ENCODE measurements around the gene TSPEAR.

Gene TSPEAR

DNA sequence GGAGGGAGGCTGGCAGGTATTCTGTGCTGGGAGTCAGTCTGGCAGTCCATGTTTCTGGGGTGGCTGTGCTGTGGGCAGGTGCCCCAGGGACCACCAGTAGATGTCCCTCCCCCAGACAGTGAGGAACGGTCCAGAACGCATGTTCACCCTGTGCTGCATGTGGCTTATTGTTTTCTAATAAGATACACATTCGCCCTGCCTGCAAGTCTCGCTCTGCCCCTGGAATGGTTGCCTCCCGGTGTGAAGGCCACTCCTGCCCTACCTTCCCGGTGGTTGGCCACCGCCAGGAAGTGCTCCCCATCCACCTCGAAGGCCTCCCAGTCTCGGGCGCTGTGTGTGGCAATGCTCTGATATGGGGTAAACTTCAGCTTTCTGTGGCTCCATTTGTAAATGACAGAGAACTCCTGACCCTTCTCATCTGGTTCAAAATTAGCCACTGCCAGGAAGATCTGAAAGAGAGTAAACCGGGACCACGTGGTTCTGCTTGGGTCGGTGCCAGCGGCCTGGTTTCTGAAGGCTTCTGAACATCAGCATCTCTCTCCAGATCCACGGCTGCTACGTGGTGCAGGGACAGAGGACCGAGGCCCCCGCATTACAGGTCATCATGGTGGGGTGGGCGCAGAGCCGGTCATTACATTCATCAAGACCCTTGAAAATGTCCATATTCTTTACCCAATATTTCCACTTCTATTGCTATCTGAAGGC is 185.8 kb downstream of the TSPEAR start:
- H3K4me3 ChIP-seq (ENCODE audit: low read depth, low read length), result no peak overlapping the region
- H3K36me3 ChIP-seq (ENCODE audit: control insufficient read depth, insufficient read depth, low read length), result no peaks in the 10 kb centered on the region
- H3K9ac ChIP-seq (ENCODE audit: low read length), result no peak overlapping the region
- H3K27me3 ChIP-seq (ENCODE audit: control insufficient read depth, insufficient read depth, low read length), result no peaks in the 10 kb centered on the region
- peaks cover 16% of the 10 kb centered on the region for H3K9me3 ChIP-seq (ENCODE audit: control insufficient read depth, insufficient read depth, low read depth, low read length)
- no peak overlapping the region for H3K27ac ChIP-seq (ENCODE audit: low read depth, low read length)
- no peaks in the 10 kb centered on the region for H3K4me1 ChIP-seq (ENCODE audit: control insufficient read depth, insufficient read depth, low read length)

DNA sequence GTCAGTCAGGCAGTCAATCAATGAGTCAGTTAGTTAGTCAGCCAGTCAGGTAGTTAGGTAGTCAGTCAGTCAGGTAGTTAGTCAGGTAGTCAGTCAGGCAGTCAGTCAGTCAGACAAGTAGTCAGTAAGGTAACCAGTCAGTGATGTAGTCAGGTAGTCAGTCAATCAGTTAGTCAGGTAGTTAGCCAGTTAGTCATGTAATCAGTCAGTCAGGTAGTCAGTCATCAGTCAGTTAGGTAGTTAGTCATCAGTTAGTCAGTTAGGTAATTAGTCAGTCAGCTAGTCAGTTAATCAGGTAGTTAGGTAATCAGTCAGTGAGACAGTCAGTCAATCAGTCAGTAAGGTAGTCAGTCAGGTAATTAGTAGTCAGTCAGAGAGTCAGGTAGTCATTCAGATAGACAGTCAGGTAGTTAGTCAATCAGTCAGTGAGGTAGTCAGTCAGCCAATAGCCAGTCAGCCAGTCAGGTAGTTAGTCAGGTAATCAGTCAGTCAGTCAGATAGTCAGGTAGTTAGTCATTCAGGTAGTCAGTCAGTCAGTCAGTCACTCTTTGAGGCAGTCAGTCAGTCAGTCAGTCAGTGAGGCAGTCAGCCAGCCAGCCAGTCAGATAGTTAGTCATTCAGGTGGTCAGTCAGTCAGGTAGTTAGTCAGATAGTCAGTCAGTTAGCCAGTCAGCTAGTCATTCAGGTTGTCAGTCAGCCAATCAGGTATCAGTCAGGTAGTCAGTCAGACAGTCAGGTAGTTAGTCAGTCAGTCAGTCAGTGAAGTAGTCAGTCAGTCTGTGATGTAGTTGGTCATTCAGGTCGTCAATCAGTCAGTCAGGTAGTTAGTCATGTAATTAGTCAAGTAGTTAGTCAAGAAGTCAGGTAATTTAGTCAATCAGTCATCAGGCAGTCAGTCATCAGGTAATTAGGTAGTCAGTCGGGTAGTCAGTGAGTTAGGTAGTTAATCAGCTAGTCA is 186.7 kb downstream of the TSPEAR start:
- Histone ChIP-seq H3K4me1 (ENCODE audit: control insufficient read depth, insufficient read depth, low read length) (no peaks in the 10 kb centered on the region), H3K9ac (ENCODE audit: low read length) (no peak overlapping the region), H3K36me3 (ENCODE audit: control insufficient read depth, insufficient read depth, low read length) (no peaks in the 10 kb centered on the region), H3K27ac (ENCODE audit: low read depth, low read length) (no peak overlapping the region), H3K9me3 (ENCODE audit: control insufficient read depth, insufficient read depth, low read depth, low read length) (peaks cover 16% of the 10 kb centered on the region), H3K4me3 (ENCODE audit: low read depth, low read length) (no peak overlapping the region), H3K27me3 (ENCODE audit: control insufficient read depth, insufficient read depth, low read length) (no peaks in the 10 kb centered on the region)

DNA sequence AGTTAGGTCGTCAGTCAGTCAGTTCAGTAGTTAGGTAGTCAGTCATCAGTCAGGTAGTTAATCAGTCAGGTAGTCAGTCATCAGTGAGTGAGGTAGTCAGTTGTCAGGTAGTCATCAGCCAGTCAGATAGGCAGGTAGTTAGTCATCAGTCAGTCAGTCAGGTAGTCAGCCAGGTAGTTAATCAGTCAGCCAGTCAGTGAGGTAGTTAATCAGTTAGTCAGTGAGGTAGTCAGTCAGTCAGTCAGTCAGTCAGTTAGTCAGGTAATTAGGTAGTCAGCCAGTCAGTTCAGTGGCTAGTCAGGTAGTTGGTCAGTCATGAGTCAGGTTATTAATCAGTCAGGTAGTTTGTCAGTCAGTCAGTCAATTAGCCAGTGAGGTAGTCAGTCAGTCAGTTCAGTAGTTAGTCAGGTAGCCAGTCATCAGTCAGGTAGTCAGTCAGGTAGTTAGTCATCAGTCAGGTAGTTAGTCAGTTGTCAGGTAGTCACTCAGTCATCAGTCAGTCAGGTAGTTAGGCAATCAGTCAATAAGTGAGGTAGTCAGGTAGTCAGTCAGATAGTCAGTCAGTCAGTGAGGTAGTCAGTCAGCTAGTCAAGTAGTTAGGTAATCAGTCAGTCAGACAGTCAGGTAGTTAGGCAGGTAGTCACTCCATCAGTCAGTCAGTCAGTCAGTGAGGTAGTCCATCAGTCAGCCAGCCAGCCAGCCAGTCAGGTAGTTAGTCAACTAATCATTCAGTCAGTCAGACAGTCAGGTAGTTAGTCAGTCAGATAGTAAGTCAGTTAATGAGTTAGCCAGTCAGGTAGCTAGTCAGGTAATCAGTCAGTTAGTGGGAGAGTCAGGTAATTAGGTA is 187.6 kb downstream of the TSPEAR start:
- H3K27ac ChIP-seq (ENCODE audit: low read depth, low read length), result no peak overlapping the region
- no peaks in the 10 kb centered on the region for H3K27me3 ChIP-seq (ENCODE audit: control insufficient read depth, insufficient read depth, low read length)
- no peak overlapping the region for H3K4me3 ChIP-seq (ENCODE audit: low read depth, low read length)
- no peaks in the 10 kb centered on the region for H3K36me3 ChIP-seq (ENCODE audit: control insufficient read depth, insufficient read depth, low read length)
- peaks cover 16% of the 10 kb centered on the region for H3K9me3 ChIP-seq (ENCODE audit: control insufficient read depth, insufficient read depth, low read depth, low read length)
- no peak overlapping the region for H3K9ac ChIP-seq (ENCODE audit: low read length)
- no peaks in the 10 kb centered on the region for H3K4me1 ChIP-seq (ENCODE audit: control insufficient read depth, insufficient read depth, low read length)

DNA sequence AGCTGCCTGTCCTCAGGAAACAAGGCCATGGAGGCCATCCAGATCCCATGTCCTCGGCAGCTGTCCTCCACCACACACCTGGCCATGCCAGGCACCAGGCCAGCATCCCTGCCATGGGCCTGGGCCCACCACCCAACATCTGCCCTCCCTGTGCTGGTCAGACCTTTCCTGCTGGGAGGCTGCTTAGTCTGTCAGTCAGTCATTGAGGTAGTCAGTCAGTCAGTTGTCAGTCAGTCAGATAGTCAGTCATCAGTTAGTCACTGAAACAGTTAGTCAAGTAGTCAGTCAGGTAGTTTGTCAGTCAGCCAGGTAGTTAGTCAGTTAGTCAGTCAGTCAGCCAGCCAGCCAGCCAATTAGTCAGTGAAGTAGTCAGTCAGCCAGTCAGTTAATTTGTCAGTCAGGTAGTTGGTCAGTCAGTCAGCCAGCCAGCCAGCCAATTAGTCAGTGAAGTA is 188.6 kb downstream of the TSPEAR start:
- no peak overlapping the region for H3K9ac ChIP-seq (ENCODE audit: low read length)
- peaks cover 16% of the 10 kb centered on the region for H3K9me3 ChIP-seq (ENCODE audit: control insufficient read depth, insufficient read depth, low read depth, low read length)
- no peaks in the 10 kb centered on the region for H3K36me3 ChIP-seq (ENCODE audit: control insufficient read depth, insufficient read depth, low read length)
- no peak overlapping the region for H3K27ac ChIP-seq (ENCODE audit: low read depth, low read length)
- H3K4me3 ChIP-seq (ENCODE audit: low read depth, low read length), result no peak overlapping the region
- no peaks in the 10 kb centered on the region for H3K27me3 ChIP-seq (ENCODE audit: control insufficient read depth, insufficient read depth, low read length)
- H3K4me1 ChIP-seq (ENCODE audit: control insufficient read depth, insufficient read depth, low read length), result no peaks in the 10 kb centered on the region

DNA sequence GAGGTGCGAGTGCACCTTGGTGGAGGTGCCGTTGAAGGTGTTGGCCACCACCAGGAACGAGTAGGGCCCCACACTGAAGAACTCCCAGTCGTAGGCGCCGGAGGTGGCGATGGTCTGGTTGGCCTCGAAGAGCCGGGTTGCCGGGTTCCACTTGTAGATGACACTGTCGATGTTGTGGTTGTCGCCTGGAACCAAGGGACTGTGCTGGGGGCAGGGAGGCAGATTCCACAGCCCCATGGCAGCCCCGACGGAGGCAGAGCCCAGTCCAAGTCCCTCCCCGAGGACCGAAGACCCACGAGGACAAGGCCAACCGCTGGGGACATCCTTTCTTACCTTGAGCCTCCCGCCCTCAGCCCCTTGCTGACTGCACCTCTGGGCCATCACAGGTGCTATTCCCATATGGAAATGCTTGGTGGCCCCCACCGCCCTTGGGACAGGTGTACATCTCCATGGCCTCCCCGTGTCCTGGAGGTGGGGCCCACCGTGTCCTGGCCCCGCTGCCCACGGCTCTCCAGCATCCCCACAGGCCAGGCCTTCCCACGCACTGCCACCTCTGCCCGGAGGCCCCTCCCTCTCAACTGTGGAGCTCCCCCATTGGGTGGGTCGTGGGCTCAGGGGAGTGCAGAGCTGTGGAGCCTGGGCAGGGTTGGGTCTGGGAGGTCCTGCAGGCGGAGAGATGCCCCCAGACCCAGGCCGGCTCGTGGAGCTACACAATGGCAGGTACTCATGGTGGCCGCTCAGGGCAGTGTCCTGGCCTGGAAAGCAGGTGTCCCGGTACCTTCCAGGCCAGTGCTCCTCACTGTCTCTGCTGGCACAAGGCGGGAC is 189.2 kb downstream of the TSPEAR start:
- Histone ChIP-seq H3K36me3 (ENCODE audit: control insufficient read depth, insufficient read depth, low read length) (no peaks in the 10 kb centered on the region), H3K4me3 (ENCODE audit: low read depth, low read length) (no peak overlapping the region), H3K9ac (ENCODE audit: low read length) (no peak overlapping the region), H3K4me1 (ENCODE audit: control insufficient read depth, insufficient read depth, low read length) (no peaks in the 10 kb centered on the region), H3K9me3 (ENCODE audit: control insufficient read depth, insufficient read depth, low read depth, low read length) (peaks cover 16% of the 10 kb centered on the region), H3K27me3 (ENCODE audit: control insufficient read depth, insufficient read depth, low read length) (no peaks in the 10 kb centered on the region), H3K27ac (ENCODE audit: low read depth, low read length) (no peak overlapping the region)

DNA sequence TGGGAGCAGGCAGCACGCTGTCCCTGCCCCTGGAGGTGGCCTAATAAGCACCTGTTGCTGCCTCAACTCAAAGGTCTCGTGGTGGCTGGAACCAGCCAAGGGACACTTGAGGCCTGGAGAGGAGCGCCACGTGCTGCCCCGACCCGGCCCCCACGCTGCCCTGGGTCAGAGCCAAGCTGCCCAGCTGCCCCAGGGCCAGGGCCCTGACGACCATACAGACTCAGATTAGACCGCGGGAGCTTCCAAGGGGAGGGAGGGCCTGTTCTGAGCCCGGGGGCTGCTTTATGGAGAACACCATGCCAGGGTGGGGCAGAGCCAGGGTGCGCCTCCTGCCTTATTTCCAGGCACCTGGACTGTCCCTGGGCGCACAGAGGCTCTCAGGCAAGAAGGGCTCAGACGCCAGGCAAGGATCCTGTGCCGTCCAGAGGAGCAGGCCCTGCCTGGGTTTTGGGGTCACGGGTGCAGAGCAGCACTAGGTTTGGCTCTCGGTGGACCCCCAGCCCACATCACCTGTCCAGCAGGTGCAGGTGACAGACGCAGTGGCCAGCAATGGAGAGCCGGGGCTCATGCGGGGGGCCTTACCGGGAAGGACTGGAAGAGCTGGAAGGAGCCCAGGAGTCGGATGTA is 190.0 kb downstream of the TSPEAR start:
- Histone ChIP-seq H3K27me3 (ENCODE audit: control insufficient read depth, insufficient read depth, low read length) (no peaks in the 10 kb centered on the region), H3K9me3 (ENCODE audit: control insufficient read depth, insufficient read depth, low read depth, low read length) (peaks cover 16% of the 10 kb centered on the region), H3K36me3 (ENCODE audit: control insufficient read depth, insufficient read depth, low read length) (no peaks in the 10 kb centered on the region), H3K27ac (ENCODE audit: low read depth, low read length) (no peak overlapping the region), H3K4me1 (ENCODE audit: control insufficient read depth, insufficient read depth, low read length) (no peaks in the 10 kb centered on the region), H3K9ac (ENCODE audit: low read length) (no peak overlapping the region), H3K4me3 (ENCODE audit: low read depth, low read length) (no peak overlapping the region)

DNA sequence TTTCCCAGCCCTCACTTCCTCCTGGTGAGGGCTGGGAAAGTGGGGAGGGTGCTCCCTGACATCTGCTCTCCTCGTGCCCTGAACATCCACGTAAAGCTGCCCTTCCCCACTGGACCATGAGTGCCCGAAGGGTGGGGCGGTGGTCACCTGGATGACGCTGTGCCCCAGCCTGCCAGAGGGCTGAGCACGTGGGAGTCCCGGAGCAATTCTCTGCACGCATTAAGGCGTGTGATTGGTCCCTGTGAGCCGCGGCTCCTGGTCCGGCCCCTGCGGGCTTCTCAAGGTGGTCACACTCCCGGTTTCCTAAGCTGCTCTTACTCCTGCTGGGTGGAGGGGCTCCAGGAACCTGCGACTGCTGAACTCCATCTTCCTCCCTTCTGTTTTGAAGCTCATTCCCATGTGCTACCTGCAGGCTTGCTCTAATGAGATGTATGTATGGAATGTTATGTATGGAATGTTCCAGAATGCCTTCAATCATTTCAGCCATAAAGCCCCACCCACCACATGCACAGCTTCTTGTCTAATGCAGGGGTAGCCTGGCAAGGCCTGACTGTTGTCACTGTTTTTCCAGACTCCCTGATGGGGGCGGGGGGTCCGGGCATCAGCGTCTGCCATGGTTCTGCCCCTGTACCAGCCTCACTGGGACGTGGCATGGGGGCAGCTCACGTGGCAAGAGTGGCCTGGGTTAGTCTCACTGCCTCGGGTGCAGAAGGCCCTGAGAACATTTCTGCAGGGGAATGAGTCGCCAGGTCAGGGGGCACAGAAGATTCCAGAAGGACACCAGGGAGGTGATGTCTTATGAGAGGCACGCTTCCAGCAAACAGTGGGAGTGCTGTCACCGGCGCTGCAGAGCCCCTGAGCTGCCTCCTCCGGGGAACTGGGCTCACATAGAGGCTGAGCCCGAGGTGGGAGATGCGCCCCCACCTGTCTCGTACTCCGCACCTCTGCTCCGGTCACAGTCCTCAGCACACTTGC is 190.8 kb downstream of the TSPEAR start:
- Histone ChIP-seq H3K9me3 (ENCODE audit: control insufficient read depth, insufficient read depth, low read depth, low read length) (peaks cover 16% of the 10 kb centered on the region), H3K9ac (ENCODE audit: low read length) (no peak overlapping the region), H3K27ac (ENCODE audit: low read depth, low read length) (no peak overlapping the region), H3K4me1 (ENCODE audit: control insufficient read depth, insufficient read depth, low read length) (no peaks in the 10 kb centered on the region), H3K36me3 (ENCODE audit: control insufficient read depth, insufficient read depth, low read length) (no peaks in the 10 kb centered on the region), H3K27me3 (ENCODE audit: control insufficient read depth, insufficient read depth, low read length) (no peaks in the 10 kb centered on the region), H3K4me3 (ENCODE audit: low read depth, low read length) (no peak overlapping the region)

DNA sequence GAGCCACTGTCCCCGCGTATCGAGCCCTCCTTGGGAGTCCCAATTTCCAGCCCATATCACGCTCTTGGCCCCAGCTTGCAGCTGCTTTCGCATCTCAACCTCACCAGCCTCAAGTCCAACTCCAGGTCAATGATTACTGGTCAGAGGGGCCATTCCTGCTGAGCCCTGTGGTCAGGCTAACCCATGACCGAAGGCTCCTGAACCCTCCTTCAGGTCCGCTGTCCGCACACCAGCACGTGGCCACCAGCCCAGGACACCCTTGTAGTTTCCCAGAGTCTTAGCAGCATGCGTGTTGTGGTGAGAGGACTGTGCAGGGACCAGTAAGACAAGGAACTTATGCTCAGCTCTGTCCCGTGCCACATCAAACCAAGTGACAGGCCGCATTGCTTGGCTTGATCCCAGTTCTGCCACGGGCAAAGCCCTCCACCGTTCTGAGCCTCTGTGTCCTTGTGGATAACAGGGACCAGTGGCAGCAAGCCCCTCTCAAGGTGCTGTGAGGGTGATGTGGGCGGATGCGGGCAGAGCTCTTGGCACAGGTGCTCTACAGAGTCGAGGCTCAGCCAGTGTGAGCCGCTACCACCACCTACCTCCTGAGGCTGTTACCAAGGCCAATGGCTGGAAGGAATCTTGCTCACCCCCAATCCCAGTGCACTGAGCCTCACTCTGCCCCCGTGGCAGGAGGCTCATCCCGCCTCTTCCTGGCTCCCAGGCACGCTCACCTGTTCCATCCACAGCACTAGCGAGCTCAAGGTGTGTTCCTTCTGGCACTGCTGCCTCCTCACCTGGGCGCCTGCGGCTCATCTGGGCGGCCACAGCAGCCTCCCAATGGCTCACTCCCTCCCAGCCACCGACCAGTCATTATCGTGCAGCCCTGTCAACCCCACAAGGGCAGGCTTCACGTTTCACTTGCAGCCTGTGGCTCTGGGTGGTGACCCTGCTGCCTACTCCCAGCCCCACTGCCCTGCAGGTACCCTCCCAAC is 191.7 kb downstream of the TSPEAR start:
- H3K4me3 ChIP-seq (ENCODE audit: low read depth, low read length), result no peak overlapping the region
- H3K36me3 ChIP-seq (ENCODE audit: control insufficient read depth, insufficient read depth, low read length), result no peaks in the 10 kb centered on the region
- H3K4me1 ChIP-seq (ENCODE audit: control insufficient read depth, insufficient read depth, low read length), result no peaks in the 10 kb centered on the region
- peaks cover 15% of the 10 kb centered on the region for H3K9me3 ChIP-seq (ENCODE audit: control insufficient read depth, insufficient read depth, low read depth, low read length)
- H3K9ac ChIP-seq (ENCODE audit: low read length), result no peak overlapping the region
- H3K27me3 ChIP-seq (ENCODE audit: control insufficient read depth, insufficient read depth, low read length), result no peaks in the 10 kb centered on the region
- no peak overlapping the region for H3K27ac ChIP-seq (ENCODE audit: low read depth, low read length)

All from HUES6 (cell line).